Endothelial cell of umbilical vein (primary cell): Measurements from ENCODE around the gene ENPP3. TPM values are rescaled to one million over a fixed set of nuclear protein-coding genes. Genes with fewer than 3 reads are reported as not detected.

Experiments
- BruUV-seq: library from RNA; stranded (reverse); fragments of 400-500 nt; replicated peaks from 2 replicates; lab custom pipeline; 2021; lab: Mats Ljungman, UMichigan
- CTCF ChIA-PET: fragments of 300-600, 350-600 bp; sonication (Branson Sonifier 250); formaldehyde crosslinking; loops from one replicate; lab custom pipeline; 2021; ENCODE audit warnings: antibody characterized with exemption, inconsistent platforms; lab: Charles Lee
- POLR2A ChIA-PET: fragments of 300-600, 350-600 bp; sonication (Branson Sonifier 250); formaldehyde crosslinking; loops from one replicate; lab custom pipeline; 2021; ENCODE audit warnings: antibody characterized with exemption, inconsistent platforms; lab: Charles Lee
- DNase-seq: peaks from one replicate; pipeline ENCODE4 v3.0.0-alpha.2; 2011; ENCODE audit warnings: low read depth, low spot score
- FAIRE-seq: peaks from 2 replicates; lab custom pipeline; 2011; peaks lifted over from hg19 to GRCh38; lab: Jason Lieb, UNC
- H2AFZ ChIP-seq: 2 replicates; pipeline ENCODE4 v1.6.0; 2012; ENCODE audit warnings: low read depth, low read length, control low read depth, inconsistent platforms
- H3K27ac ChIP-seq: 2 replicates; pipeline ENCODE4 v1.5.1; 2011; ENCODE audit warnings: low read depth, mild to moderate bottlenecking, control low read depth, low read length, moderate library complexity; ENCODE audit not compliant: insufficient read depth
- H3K27me3 ChIP-seq, 2 experiments: 2 replicates each; pipeline versions ENCODE4 v1.6.0 to v1.6.1; 2011; ENCODE audit warnings: low read length in 2 of 2, mixed read lengths in 1 of 2; ENCODE audit not compliant: control insufficient read depth in 2 of 2, insufficient read depth in 2 of 2
- H3K36me3 ChIP-seq, 2 experiments: 2 replicates in 1 of 2; 3 replicates in 1 of 2; pipeline ENCODE4 v1.5.1; 2011; ENCODE audit warnings: low read length in 2 of 2, mild to moderate bottlenecking in 1 of 2, moderate library complexity in 1 of 2; ENCODE audit not compliant: control insufficient read depth in 2 of 2, insufficient read depth in 2 of 2; ENCODE audit errors: extremely low read depth in 1 of 2
- H3K4me1 ChIP-seq: 3 replicates; pipeline ENCODE4 v1.5.1; 2011; ENCODE audit warnings: mild to moderate bottlenecking, low read length; ENCODE audit not compliant: control insufficient read depth, insufficient read depth; ENCODE audit errors: extremely low read depth
- H3K4me2 ChIP-seq: 2 replicates; pipeline ENCODE4 v1.6.1; 2011; ENCODE audit warnings: low read length, control low read depth, mixed read lengths; ENCODE audit not compliant: insufficient read depth
- H3K4me3 ChIP-seq, 3 experiments: fragments of 200-600 bp in 1 of 3; sonication (generic), shearing (Covaris generic) in 1 of 3; replicated peaks in 1 of 3; 2 replicates each; pipeline ENCODE4 v1.5.1; 2011 to 2016; ENCODE audit warnings: control low read depth in 3 of 3, low read length in 3 of 3, mild to moderate bottlenecking in 2 of 3, inconsistent platforms in 1 of 3, low read depth in 1 of 3, moderate library complexity in 1 of 3; ENCODE audit not compliant: insufficient read depth in 1 of 3
- H3K79me2 ChIP-seq: 2 replicates; pipeline ENCODE4 v1.6.0; 2012; ENCODE audit warnings: low read length, inconsistent platforms; ENCODE audit not compliant: control insufficient read depth, insufficient read depth
- H3K9ac ChIP-seq: replicated peaks from 2 replicates; pipeline ENCODE3; 2011; ENCODE audit warnings: low read length, control low read depth; ENCODE audit not compliant: insufficient read depth; ENCODE audit errors: extremely low read depth
- H3K9me1 ChIP-seq: replicated peaks from 3 replicates; pipeline ENCODE4 v1.6.0; 2011; ENCODE audit warnings: mild to moderate bottlenecking, low read length; ENCODE audit not compliant: control insufficient read depth, insufficient read depth; ENCODE audit errors: extremely low read depth
- H3K9me3 ChIP-seq: replicated peaks from 2 replicates; pipeline ENCODE4 v1.5.1; 2012; ENCODE audit warnings: low read length, inconsistent platforms; ENCODE audit not compliant: control insufficient read depth, insufficient read depth
- H4K20me1 ChIP-seq: replicated peaks from 2 replicates; pipeline ENCODE3; 2011; ENCODE audit warnings: mild to moderate bottlenecking, low read length; ENCODE audit not compliant: control insufficient read depth, insufficient read depth; ENCODE audit errors: extremely low read depth
- CTCF ChIP-seq, 2 donors: IDR thresholded peaks; 1 replicate in 1 of 2; 2 replicates in 1 of 2; pipeline ENCODE4 v1.5.1; 2011; ENCODE audit warnings: low read length in 2 of 2, mild to moderate bottlenecking in 2 of 2, moderate library complexity in 2 of 2, control low read depth in 1 of 2, inconsistent platforms in 1 of 2, low read depth in 1 of 2; ENCODE audit not compliant: insufficient read depth in 1 of 2; ENCODE audit errors: extremely low read depth in 1 of 2
- EZH2 ChIP-seq: IDR thresholded peaks from 2 replicates; pipeline ENCODE4 v1.6.1; 2012; ENCODE audit warnings: borderline replicate concordance, low read depth, mild to moderate bottlenecking, moderate library complexity, low read length, inconsistent platforms; ENCODE audit not compliant: severe bottlenecking
- FOS ChIP-seq: IDR thresholded peaks from 2 replicates; pipeline ENCODE4 v1.6.1; 2011; ENCODE audit warnings: mild to moderate bottlenecking, low read length, moderate library complexity, borderline replicate concordance; ENCODE audit not compliant: insufficient read depth
- GATA2 ChIP-seq: IDR thresholded peaks from 2 replicates; pipeline ENCODE4 v1.7.0; 2011; ENCODE audit warnings: low read depth, mild to moderate bottlenecking, moderate library complexity, mixed read lengths, low read length; ENCODE audit not compliant: insufficient read length, insufficient read depth
- JUN ChIP-seq: IDR thresholded peaks from 2 replicates; pipeline ENCODE4 v1.6.1; 2011; ENCODE audit warnings: borderline replicate concordance, low read depth; ENCODE audit not compliant: insufficient read length, insufficient read depth
- MAX ChIP-seq: IDR thresholded peaks from 2 replicates; pipeline ENCODE4 v1.6.1; 2011; ENCODE audit not compliant: insufficient read depth, insufficient read length
- MYC ChIP-seq: IDR thresholded peaks from one replicate; pipeline ENCODE4 v1.6.1; 2011; ENCODE audit warnings: mild to moderate bottlenecking, low read depth, low read length
- POLR2A ChIP-seq: IDR thresholded peaks from 2 replicates; pipeline ENCODE4 v1.6.1; 2012; ENCODE audit warnings: low read depth, mild to moderate bottlenecking, control low read depth, low read length
- POLR2AphosphoS5 ChIP-seq: IDR thresholded peaks from 2 replicates; pipeline ENCODE4 v1.6.1; 2012; ENCODE audit warnings: low read depth, mild to moderate bottlenecking, control low read depth, low read length, moderate library complexity; ENCODE audit not compliant: insufficient read depth
- dilution Hi-C: fragments of 300-500 bp; cut with MboI; formaldehyde crosslinking; loops from one replicate; pipeline ENCODE4 v1.15.0; 2019; ENCODE audit warnings: low sequenced_read_pairs; ENCODE audit not compliant: extremely low pct_ligation_motif_present
- intact Hi-C: fragments of 100-400 bp; cut with micrococcal nuclease; formaldehyde crosslinking; loops from one replicate; pipeline ENCODE4 v1.10.0; 2022
- polyA plus RNA-seq, 4 experiments: library from polyadenylated mRNA; depleted of rRNA in 3 of 4; stranded (reverse) in 3 of 4; unstranded in 1 of 4; fragments of >200 nt; gene quantifications; 2 replicates each; pipeline versions ENCODE4 v1.2.1 to v1.2.3, GENCODE V29; 2011 to 2012; ENCODE audit warnings: missing spikeins in 1 of 4
- total RNA-seq: library from RNA; stranded (reverse); gene quantifications from 2 replicates; pipeline ENCODE4 v1.2.3, GENCODE V29; 2021

The ENPP3 gene
- total and polyA plus RNA-seq, 2 donors (not counting 3 experiments of a cell fraction or from before 2014, with no cell fraction given) = not detected

GRCh38 chr6:131641554-131641953, 4.5 kb downstream of the ENPP3 start:
- no peaks in the 10 kb centered on the region for H3K79me2 ChIP-seq
- dilution Hi-C loops (no loop called here), intact Hi-C loops (no loop called here)
- H3K27ac ChIP-seq = no peak overlapping the region
- H3K27me3 ChIP-seq = peaks cover 2 to 16% of the 10 kb centered on the region in 2 experiments
- H4K20me1 ChIP-seq = no peaks in the 10 kb centered on the region
- CTCF ChIA-PET = no interaction called here
- no peaks in the 10 kb centered on the region for H3K9me1 ChIP-seq
- DNase-seq = no peak
- no peaks in the 10 kb centered on the region for H3K9me3 ChIP-seq
- H3K36me3 ChIP-seq = no peaks in the 10 kb centered on the region
- FAIRE-seq = no peak
- no peak overlapping the region for H3K9ac ChIP-seq
- H3K4me1 ChIP-seq = no peaks in the 10 kb centered on the region
- no TSS peak for BruUV-seq
- TF ChIP-seq MAX = no peak
- TF ChIP-seq EZH2 = no peak
- TF ChIP-seq CTCF (IDR thresholded peaks at IDR 0.05; ENCODE audit: extremely low read depth in 1 of 2, insufficient read depth in 1 of 2, low read depth in 1 of 2, low read length in 2 of 2) = no peak
- no peak for TF ChIP-seq GATA2
- TF ChIP-seq JUN = no peak
- TF ChIP-seq POLR2A = no peak
- TF ChIP-seq FOS = no peak
- TF ChIP-seq MYC = no peak
- TF ChIP-seq POLR2AphosphoS5 = no peak
- no peak overlapping the region for H3K4me3 ChIP-seq
- H3K4me2 ChIP-seq = no peak overlapping the region
- H2AFZ ChIP-seq = no peak overlapping the region
- POLR2A ChIA-PET = no interaction called here
